K562 (cell line): ENCODE data around the gene GYS1. TPM values are rescaled to one million over a fixed set of nuclear protein-coding genes. Genes with fewer than 3 reads are reported as not detected.

ENCODE experiments used
- DNMT1 ChIP-seq: fragments of 450-650 bp; IDR thresholded peaks from 2 replicates; pipeline ENCODE4 v1.6.1; 2016; ENCODE audit warnings: antibody characterized with exemption, mild to moderate bottlenecking
- ERF ChIP-seq: fragments of 450-650 bp; formaldehyde crosslinking; IDR thresholded peaks from 2 replicates; pipeline ENCODE4 v1.4.0; 2020; ENCODE audit warnings: mild to moderate bottlenecking, mixed read lengths
- FOXA3 ChIP-seq, 2 experiments: fragments of 450-650 bp in 1 of 2; sonication (generic) in 1 of 2; formaldehyde crosslinking; IDR thresholded peaks in 1 of 2; conservative IDR thresholded peaks in 1 of 2; 2 replicates each; pipeline versions ENCODE4 v1.4.0 to v1.8.0; 2020 to 2022; ENCODE audit warnings: mild to moderate bottlenecking in 2 of 2, missing genetic modification reagents in 1 of 2
- SAFB ChIP-seq: fragments of 200-400 bp; formaldehyde crosslinking; IDR thresholded peaks from 2 replicates; pipeline ENCODE4 v1.6.1; 2017; ENCODE audit warnings: low read depth, low read length, borderline replicate concordance
- TARDBP ChIP-seq: fragments of 450-650 bp; IDR thresholded peaks from 2 replicates; pipeline ENCODE4 v1.6.1; 2016
- TEAD1 ChIP-seq, 2 experiments: fragments of 450-650 bp in 1 of 2; sonication (generic) in 1 of 2; formaldehyde crosslinking; IDR thresholded peaks; 2 replicates each; pipeline versions ENCODE4 v1.4.0 to v1.8.0; 2020 to 2022; ENCODE audit warnings: mild to moderate bottlenecking in 2 of 2, missing genetic modification reagents in 1 of 2
- TSC22D4 ChIP-seq: fragments of 450-650 bp; IDR thresholded peaks from 2 replicates; pipeline ENCODE4 v1.6.1; 2016; ENCODE audit warnings: missing genetic modification characterization, missing biosample characterization, control low read depth
- UBTF ChIP-seq, 2 experiments: IDR thresholded peaks; 2 replicates each; pipeline ENCODE4 v1.6.1; 2012; ENCODE audit warnings: improper control_type of control experiment in 2 of 2, low read depth in 2 of 2, low read length in 2 of 2, borderline replicate concordance in 1 of 2
- YY1 ChIP-seq, 3 experiments: IDR thresholded peaks; 2 replicates each; pipeline ENCODE4 v1.6.1; 2011; ENCODE audit warnings: low read length in 2 of 3, mild to moderate bottlenecking in 2 of 3, moderate library complexity in 2 of 3, borderline replicate concordance in 1 of 3, control low read depth in 1 of 3, low read depth in 1 of 3; ENCODE audit not compliant: insufficient read depth in 3 of 3, insufficient replicate concordance in 2 of 3, control insufficient read depth in 1 of 3, insufficient read length in 1 of 3; ENCODE audit errors: extremely low read depth in 1 of 3
- ZNF224 ChIP-seq: sonication (generic); formaldehyde crosslinking; IDR thresholded peaks from 2 replicates; pipeline ENCODE4 v1.8.0; 2022; ENCODE audit warnings: mild to moderate bottlenecking, missing genetic modification reagents
- polyA plus RNA-seq, 8 experiments: library from polyadenylated mRNA; depleted of rRNA in 4 of 8; stranded (reverse) in 5 of 8; unstranded in 3 of 8; fragments of >200 nt; fragmentation: Nextera tagmentation in 2 of 8; fragmentation: Illumina TruSeq in 1 of 8; extraction: Ambion mirVana in 2 of 8; extraction: Trizol in 1 of 8; gene quantifications; 2 replicates each; pipeline versions ENCODE4 v1.2.1 to v1.2.3, GENCODE V29; 2011 to 2014; ENCODE audit warnings: inconsistent platforms in 1 of 8, missing spikeins in 1 of 8
- total RNA-seq, 7 experiments: library from RNA; depleted of rRNA in 6 of 7; stranded (reverse); fragments of >200 nt in 6 of 7; fragmentation: Illumina TruSeq in 2 of 7; extraction: Trizol in 2 of 7; gene quantifications; 2 replicates each; pipeline versions ENCODE4 v1.2.1 to v1.2.3, GENCODE V29; 2011 to 2021; ENCODE audit warnings: low replicate concordance in 1 of 7
- TF ChIP-seq, protein P1 (sequence below): fragments of 450-650 bp; IDR thresholded peaks from 2 replicates; pipeline ENCODE4 v1.6.1; 2014; ENCODE audit warnings: low read depth, mild to moderate bottlenecking, moderate library complexity, borderline replicate concordance
- TF ChIP-seq, protein P2 (sequence below): IDR thresholded peaks from 2 replicates; pipeline ENCODE4 v1.6.1; 2016; ENCODE audit warnings: missing genetic modification characterization, missing compliant biosample characterization
- TF ChIP-seq, protein P3 (sequence below): sonication (generic); formaldehyde crosslinking; IDR thresholded peaks from 2 replicates; pipeline ENCODE4 v1.8.0; 2022; ENCODE audit warnings: mild to moderate bottlenecking, low read depth, missing genetic modification reagents
- TF ChIP-seq, protein P4 (sequence below): sonication (generic); formaldehyde crosslinking; IDR thresholded peaks from 2 replicates; pipeline ENCODE4 v1.8.0; 2022; ENCODE audit warnings: mild to moderate bottlenecking, missing genetic modification reagents

Gene GYS1
- total and polyA plus RNA-seq, 9 of the 15 experiments (the other 6 are each of a cell fraction or from before 2014, with no cell fraction given), result 1.9 to 31.1 (median 15.2) TPM

- TF ChIP-seq, protein P1, sequence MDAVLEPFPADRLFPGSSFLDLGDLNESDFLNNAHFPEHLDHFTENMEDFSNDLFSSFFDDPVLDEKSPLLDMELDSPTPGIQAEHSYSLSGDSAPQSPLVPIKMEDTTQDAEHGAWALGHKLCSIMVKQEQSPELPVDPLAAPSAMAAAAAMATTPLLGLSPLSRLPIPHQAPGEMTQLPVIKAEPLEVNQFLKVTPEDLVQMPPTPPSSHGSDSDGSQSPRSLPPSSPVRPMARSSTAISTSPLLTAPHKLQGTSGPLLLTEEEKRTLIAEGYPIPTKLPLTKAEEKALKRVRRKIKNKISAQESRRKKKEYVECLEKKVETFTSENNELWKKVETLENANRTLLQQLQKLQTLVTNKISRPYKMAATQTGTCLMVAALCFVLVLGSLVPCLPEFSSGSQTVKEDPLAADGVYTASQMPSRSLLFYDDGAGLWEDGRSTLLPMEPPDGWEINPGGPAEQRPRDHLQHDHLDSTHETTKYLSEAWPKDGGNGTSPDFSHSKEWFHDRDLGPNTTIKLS, result no peak
- TF ChIP-seq, protein P2, sequence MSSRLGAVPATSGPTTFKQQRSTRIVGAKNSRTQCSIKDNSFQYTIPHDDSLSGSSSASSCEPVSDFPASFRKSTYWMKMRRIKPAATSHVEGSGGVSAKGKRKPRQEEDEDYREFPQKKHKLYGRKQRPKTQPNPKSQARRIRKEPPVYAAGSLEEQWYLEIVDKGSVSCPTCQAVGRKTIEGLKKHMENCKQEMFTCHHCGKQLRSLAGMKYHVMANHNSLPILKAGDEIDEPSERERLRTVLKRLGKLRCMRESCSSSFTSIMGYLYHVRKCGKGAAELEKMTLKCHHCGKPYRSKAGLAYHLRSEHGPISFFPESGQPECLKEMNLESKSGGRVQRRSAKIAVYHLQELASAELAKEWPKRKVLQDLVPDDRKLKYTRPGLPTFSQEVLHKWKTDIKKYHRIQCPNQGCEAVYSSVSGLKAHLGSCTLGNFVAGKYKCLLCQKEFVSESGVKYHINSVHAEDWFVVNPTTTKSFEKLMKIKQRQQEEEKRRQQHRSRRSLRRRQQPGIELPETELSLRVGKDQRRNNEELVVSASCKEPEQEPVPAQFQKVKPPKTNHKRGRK (tag), result no peak
- no peak for TF ChIP-seq DNMT1
- no peak for TF ChIP-seq TEAD1 (CRISPR knock-in tag; IDR thresholded peaks at IDR 0.05)
- TF ChIP-seq TARDBP, result no peak
- TF ChIP-seq SAFB, result no peak
- TF ChIP-seq, protein P3, sequence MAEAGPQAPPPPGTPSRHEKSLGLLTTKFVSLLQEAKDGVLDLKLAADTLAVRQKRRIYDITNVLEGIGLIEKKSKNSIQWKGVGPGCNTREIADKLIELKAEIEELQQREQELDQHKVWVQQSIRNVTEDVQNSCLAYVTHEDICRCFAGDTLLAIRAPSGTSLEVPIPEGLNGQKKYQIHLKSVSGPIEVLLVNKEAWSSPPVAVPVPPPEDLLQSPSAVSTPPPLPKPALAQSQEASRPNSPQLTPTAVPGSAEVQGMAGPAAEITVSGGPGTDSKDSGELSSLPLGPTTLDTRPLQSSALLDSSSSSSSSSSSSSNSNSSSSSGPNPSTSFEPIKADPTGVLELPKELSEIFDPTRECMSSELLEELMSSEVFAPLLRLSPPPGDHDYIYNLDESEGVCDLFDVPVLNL (CRISPR knock-in tag), result no peak
- no peak for TF ChIP-seq ERF (CRISPR knock-in tag)
- peak in 1 of 3 experiments; percentile 61 for TF ChIP-seq YY1 (IDR thresholded peaks at IDR 0.05; ENCODE audit: borderline replicate concordance in 1 of 3, control insufficient read depth in 1 of 3, extremely low read depth in 1 of 3, insufficient read depth in 3 of 3, insufficient read length in 1 of 3, insufficient replicate concordance in 2 of 3, low read depth in 1 of 3, low read length in 2 of 3)
- no peak for TF ChIP-seq FOXA3 (CRISPR knock-in tag; conservative IDR thresholded peaks at IDR 0.05 in 1 of 2, IDR thresholded peaks at IDR 0.05 in 1 of 2)
- TF ChIP-seq, protein P4, sequence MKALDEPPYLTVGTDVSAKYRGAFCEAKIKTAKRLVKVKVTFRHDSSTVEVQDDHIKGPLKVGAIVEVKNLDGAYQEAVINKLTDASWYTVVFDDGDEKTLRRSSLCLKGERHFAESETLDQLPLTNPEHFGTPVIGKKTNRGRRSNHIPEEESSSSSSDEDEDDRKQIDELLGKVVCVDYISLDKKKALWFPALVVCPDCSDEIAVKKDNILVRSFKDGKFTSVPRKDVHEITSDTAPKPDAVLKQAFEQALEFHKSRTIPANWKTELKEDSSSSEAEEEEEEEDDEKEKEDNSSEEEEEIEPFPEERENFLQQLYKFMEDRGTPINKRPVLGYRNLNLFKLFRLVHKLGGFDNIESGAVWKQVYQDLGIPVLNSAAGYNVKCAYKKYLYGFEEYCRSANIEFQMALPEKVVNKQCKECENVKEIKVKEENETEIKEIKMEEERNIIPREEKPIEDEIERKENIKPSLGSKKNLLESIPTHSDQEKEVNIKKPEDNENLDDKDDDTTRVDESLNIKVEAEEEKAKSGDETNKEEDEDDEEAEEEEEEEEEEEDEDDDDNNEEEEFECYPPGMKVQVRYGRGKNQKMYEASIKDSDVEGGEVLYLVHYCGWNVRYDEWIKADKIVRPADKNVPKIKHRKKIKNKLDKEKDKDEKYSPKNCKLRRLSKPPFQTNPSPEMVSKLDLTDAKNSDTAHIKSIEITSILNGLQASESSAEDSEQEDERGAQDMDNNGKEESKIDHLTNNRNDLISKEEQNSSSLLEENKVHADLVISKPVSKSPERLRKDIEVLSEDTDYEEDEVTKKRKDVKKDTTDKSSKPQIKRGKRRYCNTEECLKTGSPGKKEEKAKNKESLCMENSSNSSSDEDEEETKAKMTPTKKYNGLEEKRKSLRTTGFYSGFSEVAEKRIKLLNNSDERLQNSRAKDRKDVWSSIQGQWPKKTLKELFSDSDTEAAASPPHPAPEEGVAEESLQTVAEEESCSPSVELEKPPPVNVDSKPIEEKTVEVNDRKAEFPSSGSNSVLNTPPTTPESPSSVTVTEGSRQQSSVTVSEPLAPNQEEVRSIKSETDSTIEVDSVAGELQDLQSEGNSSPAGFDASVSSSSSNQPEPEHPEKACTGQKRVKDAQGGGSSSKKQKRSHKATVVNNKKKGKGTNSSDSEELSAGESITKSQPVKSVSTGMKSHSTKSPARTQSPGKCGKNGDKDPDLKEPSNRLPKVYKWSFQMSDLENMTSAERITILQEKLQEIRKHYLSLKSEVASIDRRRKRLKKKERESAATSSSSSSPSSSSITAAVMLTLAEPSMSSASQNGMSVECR (CRISPR knock-in tag), result no peak
- no peak for TF ChIP-seq ZNF224 (CRISPR knock-in tag)
- TF ChIP-seq UBTF (IDR thresholded peaks at IDR 0.05; ENCODE audit: borderline replicate concordance in 1 of 2, low read depth in 2 of 2, low read length in 2 of 2), result no peak
- no peak for TF ChIP-seq TSC22D4
Observed at GRCh38 chr19:48950159-48950558, 43.0 kb downstream of the GYS1 start (continued).
